Measurements from ENCODE around the gene TERF2IP.

Gene TERF2IP

GRCh38 chr16:75653922-75654321 is 6.3 kb downstream of the TERF2IP start:
- peaks cover 61% of the 10 kb centered on the region for H3K79me2 ChIP-seq (ENCODE audit: insufficient read depth, low read length)

GRCh38 chr16:75658175-75658574 is 10.6 kb downstream of the TERF2IP start:
- Histone ChIP-seq H3K4me3 (ENCODE audit: low read length, poor library complexity, severe bottlenecking) (no peak overlapping the region), H3K4me2 (ENCODE audit: low read depth, low read length, poor library complexity, severe bottlenecking) (no peak overlapping the region), H3F3A (ENCODE audit: low read depth) (0 out of 2 replicates have a peak, but pooled peaks cover 2% of the 10 kb centered on the region), H3K9ac (ENCODE audit: low read depth, low read length, poor library complexity, severe bottlenecking) (no peak overlapping the region), H3K79me2 (ENCODE audit: insufficient read depth, low read length) (peaks cover 18% of the 10 kb centered on the region), H4K20me1 (ENCODE audit: insufficient read depth, low read length, poor library complexity, severe bottlenecking) (peaks cover 25% of the 10 kb centered on the region), H3K36me3 (ENCODE audit: insufficient read depth, low read length) (peaks cover 59% of the 10 kb centered on the region; the same call in 1 of the 2 replicates), H3K27me3 (ENCODE audit: insufficient read depth, low read length, poor library complexity, severe bottlenecking) (no peaks in the 10 kb centered on the region), H3K9me3 (ENCODE audit: insufficient read depth, low read depth, low read length) (no peaks in the 10 kb centered on the region), H2AFZ (ENCODE audit: low read length) (no peak overlapping the region), H3K9me2 (replicated peaks; ENCODE audit: low read depth, low read length) (no peaks in the 10 kb centered on the region), H3K4me1 (ENCODE audit: insufficient read depth, low read length, poor library complexity, severe bottlenecking) (peaks cover 10% of the 10 kb centered on the region)
- no peak for TF ChIP-seq CTCF (conservative IDR thresholded peaks at IDR 0.05; ENCODE audit: low read length)
- no peak for TF ChIP-seq EZH2phosphoT487 (IDR thresholded peaks at IDR 0.05; ENCODE audit: borderline replicate concordance)

More at GRCh38 chr16:75653922-75654321, 6.3 kb downstream of the TERF2IP start:
- 0 out of 2 replicates have a peak, but pooled peaks cover 2% of the 10 kb centered on the region for H3F3A ChIP-seq (ENCODE audit: low read depth)
- peaks cover 67% of the 10 kb centered on the region for H4K20me1 ChIP-seq (ENCODE audit: insufficient read depth, low read length, poor library complexity, severe bottlenecking)
- H3K36me3 ChIP-seq (ENCODE audit: insufficient read depth, low read length) = peaks cover 52% of the 10 kb centered on the region; the same call in 1 of the 2 replicates
- no peaks in the 10 kb centered on the region for H3K9me2 ChIP-seq (replicated peaks; ENCODE audit: low read depth, low read length)
- peak overlapping the region; percentile 97 for H3K9ac ChIP-seq (ENCODE audit: low read depth, low read length, poor library complexity, severe bottlenecking)
- H3K4me3 ChIP-seq (ENCODE audit: low read length, poor library complexity, severe bottlenecking) = peak overlapping the region; percentile 98
- H3K4me1 ChIP-seq (ENCODE audit: insufficient read depth, low read length, poor library complexity, severe bottlenecking) = peaks cover 37% of the 10 kb centered on the region
- no peaks in the 10 kb centered on the region for H3K27me3 ChIP-seq (ENCODE audit: insufficient read depth, low read length, poor library complexity, severe bottlenecking)
- H3K9me3 ChIP-seq (ENCODE audit: insufficient read depth, low read depth, low read length) = no peaks in the 10 kb centered on the region
- TF ChIP-seq EZH2phosphoT487 (IDR thresholded peaks at IDR 0.05; ENCODE audit: borderline replicate concordance) (no peak), CTCF (conservative IDR thresholded peaks at IDR 0.05; ENCODE audit: low read length) (no peak)
- no peak overlapping the region for H2AFZ ChIP-seq (ENCODE audit: low read length)
- peak overlapping the region; percentile 96 for H3K4me2 ChIP-seq (ENCODE audit: low read depth, low read length, poor library complexity, severe bottlenecking)

- H3K4me2 ChIP-seq (ENCODE audit: low read depth, low read length, poor library complexity, severe bottlenecking) = no peak overlapping the region
- H3K79me2 ChIP-seq (ENCODE audit: insufficient read depth, low read length) = peaks cover 3% of the 10 kb centered on the region
- H3K9me2 ChIP-seq (replicated peaks; ENCODE audit: low read depth, low read length) = no peaks in the 10 kb centered on the region
- no peaks in the 10 kb centered on the region for H3K27me3 ChIP-seq (ENCODE audit: insufficient read depth, low read length, poor library complexity, severe bottlenecking)
- no peak overlapping the region for H3K4me3 ChIP-seq (ENCODE audit: low read length, poor library complexity, severe bottlenecking)
- H3K9me3 ChIP-seq (ENCODE audit: insufficient read depth, low read depth, low read length) = no peaks in the 10 kb centered on the region
- no peak overlapping the region for H2AFZ ChIP-seq (ENCODE audit: low read length)
- no peaks in the 10 kb centered on the region for H3F3A ChIP-seq (ENCODE audit: low read depth)
- no peak overlapping the region for H3K9ac ChIP-seq (ENCODE audit: low read depth, low read length, poor library complexity, severe bottlenecking)
- peaks cover 7% of the 10 kb centered on the region for H4K20me1 ChIP-seq (ENCODE audit: insufficient read depth, low read length, poor library complexity, severe bottlenecking)
- H3K36me3 ChIP-seq (ENCODE audit: insufficient read depth, low read length) = peaks cover 43% of the 10 kb centered on the region; the same call in 1 of the 2 replicates
- TF ChIP-seq EZH2phosphoT487 (IDR thresholded peaks at IDR 0.05; ENCODE audit: borderline replicate concordance) (no peak), CTCF (conservative IDR thresholded peaks at IDR 0.05; ENCODE audit: low read length) (no peak)
- no peaks in the 10 kb centered on the region for H3K4me1 ChIP-seq (ENCODE audit: insufficient read depth, low read length, poor library complexity, severe bottlenecking)
Observed at GRCh38 chr16:75660321-75660720, 12.7 kb downstream of the TERF2IP start.
